Stimulated activated CD8-positive, alpha-beta memory T cell treated with anti-CD3 and anti-CD28 coated beads, Interleukin-7, amount 100 ng/mL, for 4 hours (primary cell): ENCODE data around the gene ODC1.
"Not testable (repeated sequence)": the region's sequence is repeated elsewhere in the genome, so short reads cannot be mapped to it uniquely, and the experiment has no call there.

ENCODE experiments used
- DNase-seq, 2 donors: peaks; one replicate each; pipeline ENCODE4 v3.0.0-alpha.2; 2020; ENCODE audit warnings: low read depth in 2 of 2

ODC1 gene

DNA sequence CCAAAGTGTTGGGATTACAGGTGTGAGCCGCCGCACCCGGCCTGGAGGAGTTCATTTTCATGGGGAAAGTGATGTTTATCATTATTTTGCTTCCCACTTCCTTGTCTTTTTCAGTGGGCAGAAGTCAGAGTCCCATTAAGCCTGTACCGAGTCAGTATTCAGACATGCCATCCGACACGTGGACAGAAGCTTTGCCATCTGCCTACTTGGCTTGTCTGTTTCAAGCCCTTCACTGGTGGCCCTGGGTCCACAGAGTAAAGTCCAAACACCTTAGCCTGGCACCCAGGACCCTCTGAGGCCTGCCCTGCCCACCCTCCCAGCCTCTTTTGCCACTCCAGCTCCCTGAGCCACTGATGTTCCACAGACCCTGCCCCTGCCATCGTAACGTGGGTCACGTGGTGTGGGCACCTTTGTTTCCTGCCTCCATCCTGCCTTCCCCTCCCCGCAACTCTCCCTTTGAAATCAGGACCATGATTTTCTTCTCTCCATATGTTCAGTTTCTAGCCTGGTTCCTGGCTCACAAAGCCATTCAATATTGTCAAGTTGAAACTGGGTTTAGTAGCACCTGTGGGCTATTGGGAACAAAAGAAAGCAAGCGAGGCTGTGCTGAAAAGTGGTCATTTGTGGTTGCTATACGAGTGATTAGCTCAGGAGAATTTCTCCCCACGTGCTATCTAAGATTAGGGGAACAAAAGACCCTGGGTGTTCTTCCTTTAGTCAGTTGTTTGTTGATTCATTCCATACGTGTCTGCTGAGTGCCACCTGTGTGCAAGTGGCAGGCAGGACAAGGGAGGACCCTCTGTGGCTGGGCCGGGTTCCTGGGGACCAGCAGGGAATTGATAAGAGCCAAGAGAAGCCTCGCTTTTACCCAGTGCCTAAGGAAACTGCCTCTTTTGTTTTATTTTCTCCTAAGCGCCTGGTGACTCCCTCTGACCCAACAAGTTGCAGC lies 5.1 kb upstream of the ODC1 start:
- DNase-seq: no peak

GRCh38 chr2:10452312-10452711 lies 4.2 kb upstream of the ODC1 start:
- no peak for DNase-seq

GRCh38 chr2:10451819-10452218 lies 3.7 kb upstream of the ODC1 start:
- DNase-seq: no peak

GRCh38 chr2:10449838-10450691 lies 1.9 kb upstream of the ODC1 start:
- no peak for DNase-seq

- DNase-seq: no peak
Measured at GRCh38 chr2:10449486-10449831, 1.3 kb upstream of the ODC1 start.

GRCh38 chr2:10448576-10449485 lies 704 bp upstream of the ODC1 start:
- DNase-seq: peak; percentile 85 to 93

DNA sequence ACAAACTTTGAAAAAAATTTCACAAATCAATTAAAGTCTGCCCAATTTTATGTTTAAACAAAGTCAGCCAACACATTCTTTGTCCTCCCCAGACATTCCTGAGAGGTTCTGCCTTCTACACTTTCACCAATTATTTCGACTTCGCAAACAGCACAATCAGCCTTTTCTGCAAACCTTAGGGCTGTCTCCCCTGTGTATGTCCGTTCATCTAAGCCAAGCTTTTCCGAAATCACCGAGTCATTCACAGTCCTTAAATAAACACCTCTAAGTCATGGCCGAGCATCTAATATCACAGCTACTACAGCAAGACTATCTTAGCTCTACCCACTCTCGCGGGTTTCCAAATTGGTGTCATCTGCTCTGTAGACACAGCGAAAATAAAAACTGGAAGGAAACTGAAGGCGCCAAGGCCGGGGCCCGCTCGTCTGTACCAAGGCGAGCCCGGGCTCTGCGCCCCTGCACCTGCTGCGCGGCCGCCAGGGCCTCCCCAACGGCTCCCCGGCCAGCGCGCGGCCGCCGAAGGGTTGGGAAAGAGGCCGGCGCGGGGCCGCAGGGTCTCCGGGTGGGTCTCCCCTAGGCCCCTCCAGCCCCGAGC lies 730 bp downstream of the ODC1 start:
- DNase-seq: no peak

DNA sequence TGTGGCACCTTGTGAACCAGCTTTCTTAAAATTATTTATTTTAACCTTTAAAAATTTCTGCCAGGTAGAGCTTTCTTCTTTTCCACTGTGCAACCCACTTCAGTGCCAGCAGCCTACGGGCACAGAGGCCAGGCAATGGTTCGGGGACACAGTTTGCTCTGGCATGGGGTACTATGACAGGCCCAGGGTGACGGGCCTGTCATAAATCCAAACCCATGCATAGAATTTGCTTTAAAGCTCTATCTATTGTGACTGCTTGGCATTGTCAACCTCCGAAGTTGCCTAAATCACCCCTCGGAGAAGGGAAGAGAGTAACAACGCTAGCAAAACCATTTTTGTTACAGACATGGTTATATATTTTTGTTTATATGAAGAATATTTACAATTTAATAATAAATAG lies 1.5 kb downstream of the ODC1 start:
- no peak for DNase-seq

- DNase-seq: no peak
Measured at GRCh38 chr2:10444463-10444862, 3.7 kb downstream of the ODC1 start.

DNA sequence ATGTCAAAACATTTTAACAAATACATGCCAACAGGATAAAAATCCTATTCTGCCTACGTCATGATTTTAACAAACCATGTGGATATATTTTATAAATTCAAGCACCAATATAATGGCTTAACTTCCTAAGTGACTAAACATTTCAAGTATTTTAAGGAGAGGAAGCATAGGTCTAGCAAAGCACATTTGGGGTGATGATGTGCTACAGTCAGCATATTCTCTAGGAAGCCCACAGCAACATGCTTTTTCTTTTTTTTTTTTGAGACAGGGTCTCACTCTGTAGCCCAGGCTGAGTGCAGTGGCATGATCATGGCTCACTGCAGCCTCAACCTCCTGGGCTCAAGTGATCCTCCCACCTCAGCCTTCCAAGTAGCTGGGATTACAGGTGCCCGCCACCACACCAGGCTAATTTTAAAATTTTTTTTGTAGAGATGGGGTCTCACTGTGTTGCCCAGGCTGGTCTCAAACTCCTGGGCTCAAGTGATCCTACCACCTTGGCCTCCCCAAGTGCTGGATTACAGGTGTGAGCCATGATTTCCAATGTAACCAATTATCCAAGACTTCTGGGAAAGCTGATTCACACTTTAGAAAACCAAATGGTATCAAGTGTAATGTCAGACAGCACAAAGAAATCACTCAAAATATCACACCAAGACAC lies 5.5 kb downstream of the ODC1 start:
- DNase-seq: not testable (repeated sequence)

GRCh38 chr2:10441948-10442347 lies 6.2 kb downstream of the ODC1 start:
- DNase-seq: no peak

DNA sequence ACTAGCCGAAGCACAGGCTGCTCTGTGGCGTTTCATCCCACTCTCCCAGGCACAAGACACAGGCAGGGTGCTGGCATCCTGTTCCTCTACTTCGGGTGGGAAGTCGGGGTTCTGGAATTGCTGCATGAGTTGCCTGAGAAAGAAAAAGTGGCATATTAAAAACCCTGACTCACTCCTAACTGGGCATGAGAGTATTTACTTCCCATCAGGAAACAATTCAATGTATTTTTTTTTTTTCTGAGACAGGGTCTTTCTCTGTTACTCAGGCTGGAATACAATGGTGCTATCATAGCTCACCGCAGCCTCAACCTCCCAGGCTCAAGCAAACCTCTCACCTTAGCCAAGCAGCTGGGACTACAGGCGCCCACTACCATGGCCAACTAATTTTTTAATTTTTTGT lies 7.4 kb downstream of the ODC1 start:
- no peak for DNase-seq

- no peak for DNase-seq
Measured at GRCh38 chr2:10439971-10440370, 8.2 kb downstream of the ODC1 start.

DNA sequence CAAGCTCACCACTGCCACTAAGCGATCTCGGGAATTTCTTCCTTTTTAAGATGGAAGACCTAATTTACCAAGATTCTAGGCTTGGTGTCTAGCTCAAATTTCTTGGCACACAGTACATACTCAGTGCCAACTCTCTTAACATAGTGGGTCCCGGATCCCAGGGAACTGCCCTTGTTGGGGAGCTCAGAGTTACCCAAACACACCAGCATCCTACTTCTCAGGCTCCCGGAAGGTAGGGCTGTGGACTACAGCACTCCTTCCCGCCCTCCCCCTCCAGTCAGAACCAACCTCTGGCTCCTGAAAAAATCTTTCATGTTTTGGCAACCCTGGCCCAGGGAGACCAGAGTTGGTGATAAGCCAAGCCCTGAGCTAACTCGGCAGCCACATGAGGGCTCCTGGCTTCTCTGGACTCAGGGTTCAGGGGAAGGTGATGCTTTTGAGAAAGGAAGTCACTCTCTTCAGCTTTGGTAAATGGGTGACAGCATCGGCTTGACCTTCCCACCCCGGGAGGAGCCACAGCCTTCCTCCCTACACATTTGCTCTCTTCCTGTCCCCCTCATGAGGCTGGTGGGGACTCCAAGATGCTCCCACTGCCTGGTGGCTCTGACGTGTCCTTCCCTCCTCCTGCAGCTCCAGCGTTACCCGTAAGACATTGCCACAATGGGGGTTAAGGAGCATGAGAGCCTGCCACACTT lies 8.8 kb downstream of the ODC1 start:
- DNase-seq: no peak

GRCh38 chr2:10438688-10439087 lies 9.4 kb downstream of the ODC1 start:
- DNase-seq: no peak

GRCh38 chr2:10437806-10438205 lies 10.3 kb downstream of the ODC1 start:
- DNase-seq: no peak

DNA sequence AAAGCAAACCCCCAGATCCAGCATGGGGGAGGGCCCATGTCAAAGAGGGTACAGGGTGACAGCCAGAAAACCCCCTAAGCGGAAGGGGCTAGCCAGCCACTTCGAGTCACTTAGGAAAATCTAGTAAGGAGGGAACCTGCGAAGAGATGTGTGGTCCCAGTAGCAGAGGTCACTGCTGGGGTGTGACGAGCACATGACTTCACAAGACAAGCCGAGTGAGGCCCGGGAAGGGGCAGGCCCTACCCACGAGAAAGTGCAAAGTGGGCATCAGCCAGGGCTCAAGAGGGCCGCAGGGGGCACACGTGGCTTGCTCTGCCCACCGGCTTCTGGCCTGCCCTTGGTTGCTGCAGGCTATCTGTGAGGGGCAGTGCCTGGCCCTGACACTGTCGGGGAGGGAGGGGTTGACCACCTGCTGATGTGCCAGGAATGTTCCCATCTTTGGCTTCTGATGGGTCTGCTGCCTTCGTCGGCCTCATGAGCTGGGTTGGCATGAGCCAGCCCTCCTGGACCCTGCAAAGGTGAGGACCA lies 11.5 kb downstream of the ODC1 start:
- DNase-seq: no peak

DNA sequence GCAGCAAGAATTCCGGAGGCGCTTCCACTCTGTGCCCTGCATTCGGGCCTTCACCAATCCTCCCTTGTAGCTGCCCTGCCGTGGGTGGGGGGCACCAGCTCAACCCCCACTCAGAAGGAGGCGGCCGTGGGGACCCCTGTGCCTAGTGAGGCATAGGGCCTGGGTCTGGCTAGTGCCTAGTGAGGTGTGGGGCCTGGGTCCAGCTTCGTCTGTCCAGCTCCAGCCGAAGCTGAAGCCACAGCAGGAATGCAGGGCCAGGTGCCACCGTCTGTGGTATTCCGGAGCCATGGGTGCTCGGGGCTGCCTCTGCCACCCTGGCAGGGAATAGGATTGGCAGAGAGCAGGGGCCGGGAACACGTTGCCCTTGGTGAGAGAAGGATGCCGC lies 12.3 kb downstream of the ODC1 start:
- no peak for DNase-seq

- DNase-seq: peak; percentile 44 to 47
Measured at GRCh38 chr2:10434886-10435819, 13.0 kb downstream of the ODC1 start.
